GM12864 (cell line): ENCODE measurements around the gene ADCY9.

Experiments
- DNase-seq: peaks from one replicate; pipeline ENCODE4 v3.0.0-alpha.2; 2011; ENCODE audit warnings: low read depth
- H3K4me3 ChIP-seq: 2 replicates; pipeline ENCODE4 v1.5.1; 2011; ENCODE audit warnings: mild to moderate bottlenecking, low read depth, low read length, control low read depth
- CTCF ChIP-seq: IDR thresholded peaks from 2 replicates; pipeline ENCODE4 v1.5.1; 2011; ENCODE audit warnings: low read depth, mild to moderate bottlenecking, moderate library complexity, low read length, control low read depth, inconsistent platforms; ENCODE audit errors: missing control alignments

Gene ADCY9

GRCh38 chr16:4137438-4137837 is 21.2 kb upstream of the ADCY9 start:
- DNase-seq, result no peak
- no peak overlapping the region for H3K4me3 ChIP-seq
- no peak for TF ChIP-seq CTCF

GRCh38 chr16:4136229-4136813 is 20.1 kb upstream of the ADCY9 start:
- TF ChIP-seq CTCF, result no peak
- DNase-seq, result no peak
- H3K4me3 ChIP-seq, result no peak overlapping the region

GRCh38 chr16:4135537-4135936 is 19.3 kb upstream of the ADCY9 start:
- TF ChIP-seq CTCF, result no peak
- no peak overlapping the region for H3K4me3 ChIP-seq
- DNase-seq, result no peak

GRCh38 chr16:4133897-4134372 is 17.7 kb upstream of the ADCY9 start:
- no peak for TF ChIP-seq CTCF
- DNase-seq, result no peak
- no peak overlapping the region for H3K4me3 ChIP-seq

- H3K4me3 ChIP-seq, result no peak overlapping the region
- no peak for DNase-seq
- TF ChIP-seq CTCF, result no peak
Observed at GRCh38 chr16:4131621-4132020, 15.4 kb upstream of the ADCY9 start.

- H3K4me3 ChIP-seq, result no peak overlapping the region
- no peak for TF ChIP-seq CTCF
- DNase-seq, result no peak
Observed at GRCh38 chr16:4124535-4125294, 8.5 kb upstream of the ADCY9 start.

GRCh38 chr16:4123616-4124300 is 7.5 kb upstream of the ADCY9 start:
- H3K4me3 ChIP-seq, result no peak overlapping the region
- TF ChIP-seq CTCF, result no peak
- DNase-seq, result no peak
